Fibroblast of lung (primary cell): Measurements from ENCODE around the gene BRD3. TPM values are rescaled to one million over a fixed set of nuclear protein-coding genes. Genes with fewer than 3 reads are reported as not detected.
A peak's percentile ranks its signal among the peaks of the same experiment; 100 is the strongest.

ENCODE experiments used
- DNase-seq, 2 donors: peaks; one replicate each; pipeline versions ENCODE4 v3.0.0 to v3.0.0-alpha.2; 2010; ENCODE audit warnings: low read depth in 2 of 2
- H2AFZ ChIP-seq: 2 replicates; pipeline ENCODE4 v1.5.1; 2012; ENCODE audit warnings: low read length, control low read depth, inconsistent platforms
- H3K27ac ChIP-seq: 2 replicates; pipeline ENCODE4 v1.5.1; 2011; ENCODE audit warnings: low read length, control low read depth; ENCODE audit not compliant: insufficient read depth
- H3K27me3 ChIP-seq: 2 replicates; pipeline ENCODE4 v1.5.1; 2011; ENCODE audit warnings: mild to moderate bottlenecking, low read length; ENCODE audit not compliant: control insufficient read depth, insufficient read depth
- H3K36me3 ChIP-seq: 2 replicates; pipeline ENCODE4 v1.5.1; 2011; ENCODE audit warnings: low read length; ENCODE audit not compliant: control insufficient read depth, insufficient read depth
- H3K4me1 ChIP-seq: 2 replicates; pipeline ENCODE4 v1.5.1; 2011; ENCODE audit warnings: low read length; ENCODE audit not compliant: control insufficient read depth, insufficient read depth; ENCODE audit errors: extremely low read depth
- H3K4me2 ChIP-seq: 2 replicates; pipeline ENCODE4 v1.5.1; 2011; ENCODE audit warnings: low read length, control low read depth; ENCODE audit not compliant: insufficient read depth; ENCODE audit errors: extremely low read depth
- H3K4me3 ChIP-seq, 4 experiments: fragments of 200-600 bp in 1 of 4; sonication (generic) in 1 of 4; replicated peaks in 1 of 4; 2 replicates each; pipeline ENCODE4 v1.5.1; 2011 to 2016; ENCODE audit warnings: low read length in 4 of 4, low read depth in 3 of 4, mild to moderate bottlenecking in 3 of 4, control low read depth in 2 of 4, inconsistent platforms in 1 of 4, mixed read lengths in 1 of 4; ENCODE audit not compliant: insufficient read depth in 1 of 4; ENCODE audit errors: control extremely low read depth in 1 of 4
- H3K79me2 ChIP-seq: 2 replicates; pipeline ENCODE4 v1.5.1; 2012; ENCODE audit warnings: mild to moderate bottlenecking, low read length, inconsistent platforms; ENCODE audit not compliant: control insufficient read depth, insufficient read depth
- H3K9ac ChIP-seq: 2 replicates; pipeline ENCODE4 v1.5.1; 2011; ENCODE audit warnings: mild to moderate bottlenecking, low read length, control low read depth; ENCODE audit not compliant: insufficient read depth
- H3K9me3 ChIP-seq: 2 replicates; pipeline ENCODE4 v1.5.1; 2012; ENCODE audit warnings: low read depth, low read length; ENCODE audit not compliant: control insufficient read depth, insufficient read depth
- H4K20me1 ChIP-seq: 2 replicates; pipeline ENCODE4 v1.5.1; 2011; ENCODE audit warnings: low read length; ENCODE audit not compliant: control insufficient read depth, insufficient read depth; ENCODE audit errors: extremely low read depth
- EZH2 ChIP-seq: IDR thresholded peaks from 2 replicates; pipeline ENCODE4 v1.5.1; 2012; ENCODE audit warnings: low read length, control low read depth, mild to moderate bottlenecking; ENCODE audit errors: missing control alignments
- polyA plus RNA-seq, 2 donors: library from polyadenylated mRNA; depleted of rRNA in 1 of 2; stranded (reverse) in 1 of 2; unstranded in 1 of 2; fragments of >200 nt; gene quantifications; 2 replicates each; pipeline ENCODE4 v1.2.1, GENCODE V29; 2011 to 2012; ENCODE audit warnings: missing spikeins in 1 of 2
- total RNA-seq: library from RNA; depleted of rRNA; stranded (reverse); fragments of >200 nt; gene quantifications from 2 replicates; pipeline ENCODE4 v1.2.1, GENCODE V29; 2014
- TF ChIP-seq, protein P1 (sequence below), 2 donors: IDR thresholded peaks in 1 of 2; conservative IDR thresholded peaks in 1 of 2; 1 replicate in 1 of 2; 2 replicates in 1 of 2; pipeline ENCODE4 v1.5.1; 2011 to 2012; ENCODE audit warnings: low read length in 2 of 2, control low read depth in 1 of 2, inconsistent platforms in 1 of 2, low read depth in 1 of 2, mild to moderate bottlenecking in 1 of 2

BRD3 gene
- total and polyA plus RNA-seq, 2 donors (not counting 1 experiment from before 2014, with no cell fraction given): 7.6 to 10.4 TPM

DNA sequence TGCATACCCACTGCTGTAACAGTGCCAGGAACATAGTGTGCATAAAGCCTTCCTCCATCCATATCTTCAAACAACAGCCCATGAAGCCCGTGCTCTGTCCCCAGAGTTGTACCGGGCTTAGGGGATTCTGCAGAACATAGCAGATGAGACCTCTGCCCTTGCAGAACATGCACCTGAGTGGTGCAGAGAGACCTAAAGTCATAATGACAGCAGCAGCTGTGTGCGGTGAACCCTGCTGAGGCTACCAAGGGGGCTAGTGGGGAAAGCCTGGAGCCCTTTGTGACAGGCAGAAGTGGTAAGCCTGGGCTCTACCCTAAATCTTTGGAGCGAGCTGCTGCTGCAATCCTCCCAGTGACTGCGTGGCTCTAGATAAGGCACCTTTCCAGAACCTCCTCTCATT, 32.2 kb upstream of the BRD3 start:
- Histone ChIP-seq H3K27ac (no peak overlapping the region), H4K20me1 (no peaks in the 10 kb centered on the region), H3K27me3 (peaks cover 3% of the 10 kb centered on the region), H3K4me2 (no peak overlapping the region), H3K36me3 (no peaks in the 10 kb centered on the region), H2AFZ (no peak overlapping the region), H3K4me3 (no peak overlapping the region), H3K9ac (no peak overlapping the region), H3K9me3 (no peaks in the 10 kb centered on the region), H3K79me2 (no peaks in the 10 kb centered on the region), H3K4me1 (no peaks in the 10 kb centered on the region)
- DNase-seq: no peak
- no peak for TF ChIP-seq EZH2
- TF ChIP-seq, protein P1, sequence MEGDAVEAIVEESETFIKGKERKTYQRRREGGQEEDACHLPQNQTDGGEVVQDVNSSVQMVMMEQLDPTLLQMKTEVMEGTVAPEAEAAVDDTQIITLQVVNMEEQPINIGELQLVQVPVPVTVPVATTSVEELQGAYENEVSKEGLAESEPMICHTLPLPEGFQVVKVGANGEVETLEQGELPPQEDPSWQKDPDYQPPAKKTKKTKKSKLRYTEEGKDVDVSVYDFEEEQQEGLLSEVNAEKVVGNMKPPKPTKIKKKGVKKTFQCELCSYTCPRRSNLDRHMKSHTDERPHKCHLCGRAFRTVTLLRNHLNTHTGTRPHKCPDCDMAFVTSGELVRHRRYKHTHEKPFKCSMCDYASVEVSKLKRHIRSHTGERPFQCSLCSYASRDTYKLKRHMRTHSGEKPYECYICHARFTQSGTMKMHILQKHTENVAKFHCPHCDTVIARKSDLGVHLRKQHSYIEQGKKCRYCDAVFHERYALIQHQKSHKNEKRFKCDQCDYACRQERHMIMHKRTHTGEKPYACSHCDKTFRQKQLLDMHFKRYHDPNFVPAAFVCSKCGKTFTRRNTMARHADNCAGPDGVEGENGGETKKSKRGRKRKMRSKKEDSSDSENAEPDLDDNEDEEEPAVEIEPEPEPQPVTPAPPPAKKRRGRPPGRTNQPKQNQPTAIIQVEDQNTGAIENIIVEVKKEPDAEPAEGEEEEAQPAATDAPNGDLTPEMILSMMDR (conservative IDR thresholded peaks at IDR 0.05 in 1 of 2, IDR thresholded peaks at IDR 0.05 in 1 of 2; ENCODE audit: low read depth in 1 of 2, low read length in 2 of 2): no peak

DNA sequence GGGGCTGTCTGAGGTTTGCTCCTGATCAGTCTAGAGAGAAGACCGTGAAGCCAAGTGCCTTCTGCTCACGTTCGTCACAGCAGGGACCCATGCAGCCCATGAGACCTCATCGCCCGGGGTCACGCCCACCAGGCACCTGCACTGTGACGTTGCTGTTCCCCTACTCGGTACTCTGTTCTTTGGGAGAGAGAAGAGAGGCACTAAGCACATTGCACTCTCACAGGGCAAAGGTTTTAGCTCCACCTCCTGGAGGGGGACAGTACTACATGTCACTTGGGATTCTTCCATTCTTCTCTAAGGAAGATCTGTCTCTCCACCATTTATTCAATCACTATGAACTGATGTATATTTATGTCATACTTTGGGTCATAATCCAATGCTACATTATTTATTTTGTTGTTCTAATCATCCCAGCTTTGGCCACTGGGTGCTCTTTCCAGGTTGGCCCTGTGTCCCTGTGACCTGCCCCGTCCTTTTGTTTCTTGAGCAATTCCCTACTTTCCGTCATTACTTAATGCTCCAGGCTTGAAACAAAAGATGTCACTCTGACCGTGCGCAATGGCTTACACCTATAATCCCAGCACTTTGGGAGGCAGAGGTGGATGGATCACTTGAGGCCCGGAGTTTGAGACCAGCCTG, 31.4 kb upstream of the BRD3 start:
- Histone ChIP-seq H3K27me3 (peaks cover 3% of the 10 kb centered on the region), H3K27ac (no peak overlapping the region), H3K79me2 (no peaks in the 10 kb centered on the region), H3K4me2 (no peak overlapping the region), H3K9ac (no peak overlapping the region), H2AFZ (no peak overlapping the region), H3K4me3 (no peak overlapping the region), H3K4me1 (no peaks in the 10 kb centered on the region), H3K9me3 (no peaks in the 10 kb centered on the region), H3K36me3 (no peaks in the 10 kb centered on the region), H4K20me1 (no peaks in the 10 kb centered on the region)
- DNase-seq: peak; percentile 4 to 25
- TF ChIP-seq, protein P1 (conservative IDR thresholded peaks at IDR 0.05 in 1 of 2, IDR thresholded peaks at IDR 0.05 in 1 of 2; ENCODE audit: low read depth in 1 of 2, low read length in 2 of 2): peak; percentile 68 to 76
- no peak for TF ChIP-seq EZH2

DNA sequence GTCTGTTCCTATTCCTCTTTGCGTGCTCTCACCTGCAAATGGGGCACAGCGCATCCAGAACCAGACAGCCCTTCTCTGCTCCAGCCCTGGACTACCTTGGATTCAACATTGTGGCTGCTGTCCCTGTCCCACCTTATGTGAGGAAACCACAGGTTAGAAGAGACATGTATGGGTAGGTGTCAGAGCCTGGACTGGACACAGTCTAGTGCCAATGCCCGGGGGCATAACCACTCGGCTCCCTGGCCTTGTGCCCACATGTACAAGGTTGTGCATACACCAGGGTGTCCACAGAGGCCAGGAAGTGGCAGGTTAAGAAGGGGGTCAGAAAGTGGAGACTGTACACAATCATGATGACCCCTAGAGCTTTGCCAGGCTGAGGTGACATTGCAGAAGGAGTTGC, 22.1 kb upstream of the BRD3 start:
- DNase-seq: no peak
- no peak for TF ChIP-seq EZH2
- TF ChIP-seq, protein P1 (conservative IDR thresholded peaks at IDR 0.05 in 1 of 2, IDR thresholded peaks at IDR 0.05 in 1 of 2; ENCODE audit: low read depth in 1 of 2, low read length in 2 of 2): no peak
- H3K4me2 ChIP-seq: no peak overlapping the region

More for the DNA sequence above, 22.1 kb upstream of the BRD3 start:
- no peaks in the 10 kb centered on the region for H3K36me3 ChIP-seq
- no peak overlapping the region for H3K9ac ChIP-seq
- no peaks in the 10 kb centered on the region for H3K4me1 ChIP-seq
- no peak overlapping the region for H3K27ac ChIP-seq
- no peaks in the 10 kb centered on the region for H4K20me1 ChIP-seq
- H2AFZ ChIP-seq: no peak overlapping the region
- no peak overlapping the region for H3K4me3 ChIP-seq
- no peaks in the 10 kb centered on the region for H3K79me2 ChIP-seq
- no peaks in the 10 kb centered on the region for H3K9me3 ChIP-seq
- H3K27me3 ChIP-seq: peaks cover 4% of the 10 kb centered on the region
